ENCODE data around the gene IQCF6. TPM values are rescaled to one million over a fixed set of nuclear protein-coding genes. Genes with fewer than 3 reads are reported as not detected.

IQCF6 gene
- not detected in 2 replicates for total RNA-seq

GRCh38 chr3:51779137-51779536 is at the start of gene IQCF6:
Gene IQCF6, minus strand, starts transcription at chr3:51779237. Its CDS starts 13 bp downstream, at chr3:51779224.

Other genes starting within 250 kb of the IQCF6 start
- 11.0 and 11.5 TPM in 2 replicates for gene RAD54L2, start 240.5 kb downstream of the IQCF6 start, total RNA-seq
- gene TEX264, start 108.0 kb downstream of the IQCF6 start, total RNA-seq, result 66.4 and 78.0 TPM in 2 replicates
- gene GRM2, start 72.2 kb downstream of the IQCF6 start, total RNA-seq, result under 0.01 and 1.6 TPM in 2 replicates
- not detected in 2 replicates for gene IQCF2, start 82.4 kb upstream of the IQCF6 start, total RNA-seq
- gene IQCF5, start 96.4 kb upstream of the IQCF6 start, total RNA-seq, result not detected in 2 replicates
- not detected in 2 replicates for gene IQCF1, start 124.1 kb upstream of the IQCF6 start, total RNA-seq
- gene RRP9, start 162.7 kb upstream of the IQCF6 start, total RNA-seq, result 21.1 and 23.0 TPM in 2 replicates
- gene PARP3, start 163.1 kb upstream of the IQCF6 start, total RNA-seq, result 20.4 and 31.6 TPM in 2 replicates
- gene GPR62, start 176.1 kb upstream of the IQCF6 start, total RNA-seq, result not detected in 2 replicates
- 27.5 and 50.2 TPM in 2 replicates for gene PCBP4, start 188.2 kb upstream of the IQCF6 start, total RNA-seq
- 43.5 and 44.7 TPM in 2 replicates for gene ABHD14B, start 194.8 kb upstream of the IQCF6 start, total RNA-seq
- 20.7 and 29.2 TPM in 2 replicates for gene ABHD14A, start 195.8 kb upstream of the IQCF6 start, total RNA-seq
- 52.7 and 73.5 TPM in 2 replicates for gene ACY1, start 204.3 kb upstream of the IQCF6 start, total RNA-seq
- 1,720 and 2,013 TPM in 2 replicates for gene RPL29, start 216.7 kb upstream of the IQCF6 start, total RNA-seq